ENCODE results near the gene MKNK1.

DNA sequence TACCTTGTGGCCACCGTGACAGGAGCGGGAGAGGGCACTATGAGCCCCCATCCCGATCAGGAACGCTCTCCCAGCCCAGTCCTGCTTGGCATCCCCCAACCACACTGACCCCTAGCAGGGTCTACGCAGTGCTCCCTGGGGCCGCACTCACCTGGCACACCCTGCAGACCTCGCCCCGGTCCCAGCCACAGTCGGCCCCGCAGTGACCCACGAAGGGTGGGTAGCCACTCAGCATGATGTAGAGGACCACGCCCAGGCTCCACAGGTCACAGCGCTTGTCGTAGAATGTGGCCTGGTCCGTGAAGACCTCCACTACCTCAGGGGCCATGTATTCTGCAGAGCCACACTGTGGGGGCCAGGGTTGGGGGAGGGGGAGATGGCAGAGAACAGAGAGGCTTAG lies 41.6 kb downstream of the MKNK1 start:
- no peak for TF ChIP-seq POLR2A (IDR thresholded peaks at IDR 0.05)
- TF ChIP-seq, protein P1, sequence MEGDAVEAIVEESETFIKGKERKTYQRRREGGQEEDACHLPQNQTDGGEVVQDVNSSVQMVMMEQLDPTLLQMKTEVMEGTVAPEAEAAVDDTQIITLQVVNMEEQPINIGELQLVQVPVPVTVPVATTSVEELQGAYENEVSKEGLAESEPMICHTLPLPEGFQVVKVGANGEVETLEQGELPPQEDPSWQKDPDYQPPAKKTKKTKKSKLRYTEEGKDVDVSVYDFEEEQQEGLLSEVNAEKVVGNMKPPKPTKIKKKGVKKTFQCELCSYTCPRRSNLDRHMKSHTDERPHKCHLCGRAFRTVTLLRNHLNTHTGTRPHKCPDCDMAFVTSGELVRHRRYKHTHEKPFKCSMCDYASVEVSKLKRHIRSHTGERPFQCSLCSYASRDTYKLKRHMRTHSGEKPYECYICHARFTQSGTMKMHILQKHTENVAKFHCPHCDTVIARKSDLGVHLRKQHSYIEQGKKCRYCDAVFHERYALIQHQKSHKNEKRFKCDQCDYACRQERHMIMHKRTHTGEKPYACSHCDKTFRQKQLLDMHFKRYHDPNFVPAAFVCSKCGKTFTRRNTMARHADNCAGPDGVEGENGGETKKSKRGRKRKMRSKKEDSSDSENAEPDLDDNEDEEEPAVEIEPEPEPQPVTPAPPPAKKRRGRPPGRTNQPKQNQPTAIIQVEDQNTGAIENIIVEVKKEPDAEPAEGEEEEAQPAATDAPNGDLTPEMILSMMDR (IDR thresholded peaks at IDR 0.05), result no peak

Data from stomach (tissue), 4 donors.